Measurements from ENCODE around the gene TAP1.

Gene TAP1

DNA sequence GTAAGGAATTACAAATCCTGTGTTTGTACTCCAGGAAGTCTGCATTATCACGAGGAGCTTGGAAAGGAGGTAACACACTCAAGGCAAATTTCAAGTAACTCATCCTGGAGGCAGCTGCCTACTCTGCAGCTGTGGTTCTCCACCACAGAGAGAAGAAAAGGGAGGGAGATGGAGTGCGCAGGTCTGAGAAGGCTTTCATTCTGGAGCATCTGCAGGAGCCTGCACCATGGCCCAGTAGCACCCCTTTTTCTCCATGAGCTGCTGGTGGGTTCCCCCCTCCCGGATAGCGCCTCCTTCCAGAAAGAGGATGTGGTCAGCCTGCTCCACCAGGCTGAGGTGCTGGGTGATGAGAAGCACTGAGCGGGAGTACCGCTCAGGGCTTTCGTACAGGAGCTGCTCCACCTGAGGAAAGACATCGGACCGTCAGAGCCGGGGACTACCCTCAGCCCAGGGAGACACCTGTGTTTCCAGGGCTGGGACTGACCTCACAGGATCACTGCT lies 8.1 kb downstream of the TAP1 start:
- H3K4me1 ChIP-seq (ENCODE audit: control insufficient read depth in 1 of 2, insufficient read depth in 1 of 2, low read depth in 1 of 2, low read length in 1 of 2) = peaks cover 68% of the 10 kb centered on the region in 2 experiments
- H3K36me3 ChIP-seq = peaks cover 79% of the 10 kb centered on the region
- TF ChIP-seq, protein P1, sequence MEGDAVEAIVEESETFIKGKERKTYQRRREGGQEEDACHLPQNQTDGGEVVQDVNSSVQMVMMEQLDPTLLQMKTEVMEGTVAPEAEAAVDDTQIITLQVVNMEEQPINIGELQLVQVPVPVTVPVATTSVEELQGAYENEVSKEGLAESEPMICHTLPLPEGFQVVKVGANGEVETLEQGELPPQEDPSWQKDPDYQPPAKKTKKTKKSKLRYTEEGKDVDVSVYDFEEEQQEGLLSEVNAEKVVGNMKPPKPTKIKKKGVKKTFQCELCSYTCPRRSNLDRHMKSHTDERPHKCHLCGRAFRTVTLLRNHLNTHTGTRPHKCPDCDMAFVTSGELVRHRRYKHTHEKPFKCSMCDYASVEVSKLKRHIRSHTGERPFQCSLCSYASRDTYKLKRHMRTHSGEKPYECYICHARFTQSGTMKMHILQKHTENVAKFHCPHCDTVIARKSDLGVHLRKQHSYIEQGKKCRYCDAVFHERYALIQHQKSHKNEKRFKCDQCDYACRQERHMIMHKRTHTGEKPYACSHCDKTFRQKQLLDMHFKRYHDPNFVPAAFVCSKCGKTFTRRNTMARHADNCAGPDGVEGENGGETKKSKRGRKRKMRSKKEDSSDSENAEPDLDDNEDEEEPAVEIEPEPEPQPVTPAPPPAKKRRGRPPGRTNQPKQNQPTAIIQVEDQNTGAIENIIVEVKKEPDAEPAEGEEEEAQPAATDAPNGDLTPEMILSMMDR (IDR thresholded peaks at IDR 0.05) = no peak
- peak overlapping the region; percentile 97 for H3K27ac ChIP-seq
- H3K9me3 ChIP-seq = no peaks in the 10 kb centered on the region
- H3K4me3 ChIP-seq (ENCODE audit: low read depth in 1 of 2, low read length in 1 of 2) = peak overlapping the region; percentile 88 to 93
- no peaks in the 10 kb centered on the region for H3K27me3 ChIP-seq

DNA sequence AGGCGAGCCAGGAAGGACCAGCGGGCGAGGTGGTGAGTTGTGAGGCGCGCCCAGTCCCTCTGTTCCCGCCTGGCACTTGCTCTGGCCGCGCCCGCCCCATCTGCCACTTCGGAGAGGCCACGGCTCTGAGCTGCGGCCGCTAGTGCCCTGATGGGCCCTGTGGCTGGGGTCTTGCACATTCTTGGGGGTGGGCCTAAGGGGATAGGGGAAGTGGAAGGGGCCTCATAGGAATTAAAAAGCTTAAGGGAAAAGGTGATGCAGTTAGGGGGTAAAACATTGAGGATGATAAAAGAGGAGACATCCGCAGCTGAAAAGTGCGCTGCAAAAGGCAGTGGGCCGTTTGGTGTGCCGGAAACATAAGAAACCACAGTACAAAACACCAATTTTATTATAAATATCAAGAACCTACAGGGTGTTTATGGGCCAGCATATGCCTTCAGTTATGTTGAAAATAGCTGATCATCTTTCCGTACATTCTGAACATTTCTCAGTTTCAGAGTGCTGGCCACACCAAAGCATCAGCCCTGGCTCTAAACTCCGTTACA lies 8.6 kb downstream of the TAP1 start:
- Histone ChIP-seq H3K4me3 (ENCODE audit: low read depth in 1 of 2, low read length in 1 of 2) (peak overlapping the region; percentile 88 to 93), H3K27me3 (no peaks in the 10 kb centered on the region), H3K9me3 (no peaks in the 10 kb centered on the region), H3K4me1 (ENCODE audit: control insufficient read depth in 1 of 2, insufficient read depth in 1 of 2, low read depth in 1 of 2, low read length in 1 of 2) (peaks cover 63 to 64% of the 10 kb centered on the region in 2 experiments), H3K36me3 (peaks cover 79% of the 10 kb centered on the region), H3K27ac (peak overlapping the region; percentile 97)
- TF ChIP-seq, protein P1 (IDR thresholded peaks at IDR 0.05) = peak; percentile 3

DNA sequence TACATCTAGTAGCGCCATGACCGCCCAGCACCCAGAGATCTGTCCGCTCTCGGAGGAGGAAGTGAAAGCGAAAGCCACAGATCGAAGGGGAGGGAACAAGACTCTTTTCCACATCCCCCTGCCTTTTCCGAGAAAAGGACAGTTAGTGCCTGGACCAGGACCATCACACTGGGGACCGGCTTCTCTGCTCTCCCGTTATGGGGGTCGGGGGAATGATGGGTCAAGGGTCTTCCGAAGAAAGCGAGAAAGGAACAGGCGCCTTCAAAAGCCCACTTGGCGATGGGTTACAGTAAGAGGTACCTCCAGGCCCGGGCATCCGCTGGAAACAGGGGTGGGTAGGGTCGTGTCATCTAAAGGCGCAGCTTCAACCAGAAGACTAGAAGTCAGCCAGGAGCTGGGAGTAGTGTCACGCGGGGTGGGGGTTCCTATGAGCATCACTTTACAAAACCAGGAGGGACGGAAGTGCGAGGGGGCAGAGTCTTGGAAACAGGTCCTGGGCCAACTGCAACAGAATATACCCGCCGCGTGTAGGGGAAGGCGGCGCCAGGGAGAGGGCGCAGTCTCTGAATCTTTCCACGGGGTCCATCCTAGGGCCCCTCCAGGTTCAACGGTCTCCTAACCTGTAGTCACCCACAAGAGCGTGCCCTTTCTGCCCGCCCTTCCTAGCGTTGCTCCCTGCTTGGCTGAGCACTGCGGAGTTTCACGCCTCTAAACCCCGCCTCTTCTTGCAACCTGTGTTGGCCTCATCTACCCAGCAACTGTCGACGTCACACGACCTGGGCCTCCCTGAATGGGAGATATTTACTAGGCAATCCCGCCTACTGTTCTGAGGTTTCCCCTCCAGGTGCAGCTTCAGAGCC lies 9.3 kb downstream of the TAP1 start, which contains the start of gene PSMB8:
Gene PSMB8, minus strand, starts transcription at position 69 of the 860 bp plus-strand sequence. Its CDS starts 51 bp downstream, at position 18.
- H3K36me3 ChIP-seq = peaks cover 72% of the 10 kb centered on the region

DNA sequence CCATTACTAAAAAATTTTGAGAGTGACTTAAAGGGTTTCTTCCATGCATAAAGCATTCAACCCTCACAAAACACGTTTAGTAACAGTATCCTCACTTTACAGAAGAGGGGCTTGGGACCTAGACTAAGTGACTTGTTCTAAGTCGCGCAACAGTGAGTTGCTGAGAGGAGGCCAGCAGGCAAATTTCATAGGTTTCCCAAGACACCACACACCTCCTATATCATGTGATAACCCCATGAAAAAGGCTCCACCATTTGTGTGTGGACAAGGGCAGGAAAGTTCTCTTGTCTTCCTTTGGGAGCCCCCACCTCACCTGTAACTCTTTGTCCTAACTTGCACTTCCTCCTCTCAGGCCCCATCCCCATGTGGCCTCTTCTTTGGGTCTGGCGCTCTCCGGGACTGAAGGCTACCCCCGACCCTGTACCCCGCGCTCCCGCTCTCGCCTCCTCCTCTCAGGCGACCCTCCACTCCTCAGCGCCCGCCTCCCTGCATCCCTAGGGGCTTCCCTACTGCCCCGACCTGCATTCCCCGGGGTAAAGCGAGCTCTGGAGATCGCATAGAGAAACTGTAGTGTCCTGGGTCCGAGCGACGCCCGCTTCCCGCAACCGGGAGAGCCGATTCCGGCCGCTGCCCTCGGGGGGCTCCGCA lies 10.0 kb downstream of the TAP1 start:
- Histone ChIP-seq H3K4me1 (ENCODE audit: control insufficient read depth in 1 of 2, insufficient read depth in 1 of 2, low read depth in 1 of 2, low read length in 1 of 2) (peaks cover 59 to 64% of the 10 kb centered on the region in 2 experiments), H3K4me3 (ENCODE audit: low read depth in 1 of 2, low read length in 1 of 2) (peak overlapping the region; percentile 88 to 93), H3K27me3 (no peaks in the 10 kb centered on the region), H3K27ac (peak overlapping the region; percentile 97), H3K36me3 (peaks cover 64% of the 10 kb centered on the region), H3K9me3 (no peaks in the 10 kb centered on the region)
- TF ChIP-seq, protein P1 (IDR thresholded peaks at IDR 0.05) = peak; percentile 1

More for the DNA sequence above, 9.3 kb downstream of the TAP1 start, which contains the start of gene PSMB8:
- Histone ChIP-seq H3K4me1 (ENCODE audit: control insufficient read depth in 1 of 2, insufficient read depth in 1 of 2, low read depth in 1 of 2, low read length in 1 of 2) (peaks cover 62 to 64% of the 10 kb centered on the region in 2 experiments), H3K27ac (peak within 1 kb of the TSS; percentile 97), H3K4me3 (ENCODE audit: low read depth in 1 of 2, low read length in 1 of 2) (peak within 1 kb of the TSS; percentile 88 to 93), H3K9me3 (no peaks in the 10 kb centered on the region), H3K27me3 (no peaks in the 10 kb centered on the region)
- TF ChIP-seq, protein P1 (IDR thresholded peaks at IDR 0.05) = peak; percentile 55

DNA sequence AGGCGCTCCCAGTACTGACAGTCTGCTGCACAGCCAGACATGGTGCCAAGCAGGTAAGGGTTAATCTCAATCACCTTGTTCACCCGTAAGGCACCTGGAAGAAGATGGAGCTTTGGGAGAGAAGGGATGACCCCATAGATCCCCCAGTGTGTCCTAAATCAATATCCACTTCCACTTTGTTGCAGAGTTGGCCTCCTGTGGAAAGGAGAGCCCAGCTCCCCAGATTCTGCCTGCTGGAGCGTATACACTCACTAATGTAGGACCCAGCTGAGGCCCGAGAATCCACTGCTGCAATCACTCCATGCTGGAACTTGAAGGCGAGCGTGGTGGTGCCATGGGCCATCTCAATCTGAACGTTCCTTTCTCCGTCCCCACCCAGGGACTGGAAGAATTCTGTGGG lies 10.8 kb downstream of the TAP1 start:
- Histone ChIP-seq H3K4me3 (ENCODE audit: low read depth in 1 of 2, low read length in 1 of 2) (peak overlapping the region; percentile 88 to 93), H3K9me3 (no peaks in the 10 kb centered on the region), H3K36me3 (peaks cover 57% of the 10 kb centered on the region), H3K4me1 (ENCODE audit: control insufficient read depth in 1 of 2, insufficient read depth in 1 of 2, low read depth in 1 of 2, low read length in 1 of 2) (peaks cover 55 to 62% of the 10 kb centered on the region in 2 experiments), H3K27me3 (no peaks in the 10 kb centered on the region), H3K27ac (peak overlapping the region; percentile 97)
- TF ChIP-seq, protein P1 (IDR thresholded peaks at IDR 0.05) = no peak
